H7 (cell line): ENCODE data around the gene CLOCK. TPM values are rescaled to one million over a fixed set of nuclear protein-coding genes. Genes with fewer than 3 reads are reported as not detected.
"Not testable (repeated sequence)": the region's sequence is repeated elsewhere in the genome, so short reads cannot be mapped to it uniquely, and the experiment has no call there.

Source experiments
- DNase-seq: peaks from one replicate; pipeline ENCODE4 v3.0.0; 2012
- H3K27me3 ChIP-seq: 2 replicates; pipeline ENCODE4 v1.6.0; 2011; ENCODE audit warnings: mild to moderate bottlenecking, low read length; ENCODE audit not compliant: control insufficient read depth, insufficient read depth
- H3K36me3 ChIP-seq: replicated peaks from 2 replicates; pipeline ENCODE4 v1.5.1; 2011; ENCODE audit warnings: low read length; ENCODE audit not compliant: control insufficient read depth, insufficient read depth
- H3K4me3 ChIP-seq: 2 replicates; pipeline ENCODE4 v1.5.1; 2011; ENCODE audit warnings: low read depth, mild to moderate bottlenecking, control low read depth, low read length, moderate library complexity; ENCODE audit not compliant: insufficient read depth
- total RNA-seq: library from RNA; depleted of rRNA; stranded (reverse); fragments of >200 nt; shearing (Covaris generic); gene quantifications from 2 replicates; pipeline ENCODE4 v1.2.3, GENCODE V29; 2014; rRNA removed

The CLOCK gene
- total RNA-seq: 15.9 and 29.2 TPM in 2 replicates

GRCh38 chr4:55546756-55547465, at the start of gene CLOCK:
Gene CLOCK, minus strand, starts transcription at chr4:55546909. Its CDS starts 64,124 bp downstream, at chr4:55482785.
- Histone ChIP-seq H3K27me3 (no peaks in the 10 kb centered on the region), H3K36me3 (no peaks in the 10 kb centered on the region), H3K4me3 (peak within 1 kb of the TSS; percentile 92)
- no peak for DNase-seq

GRCh38 chr4:55592014-55592413, 45.3 kb upstream of the CLOCK start, which contains the start of gene PDCL2:
Gene PDCL2, minus strand, starts transcription at chr4:55592245. Its CDS starts 136 bp downstream, at chr4:55592109.
- Histone ChIP-seq H3K36me3 (no peaks in the 10 kb centered on the region), H3K27me3 (no peaks in the 10 kb centered on the region), H3K4me3 (no peak within 1 kb of the TSS)
- DNase-seq: peak; percentile 49

- no peak overlapping the region for H3K4me3 ChIP-seq
- H3K36me3 ChIP-seq: no peaks in the 10 kb centered on the region
- H3K27me3 ChIP-seq: no peaks in the 10 kb centered on the region
- DNase-seq: no peak
Measured at GRCh38 chr4:55588160-55588559, 41.5 kb upstream of the CLOCK start.

- H3K4me3 ChIP-seq, DNase-seq, H3K36me3 ChIP-seq, H3K27me3 ChIP-seq: not testable (repeated sequence)
Measured at GRCh38 chr4:55582773-55583172, 36.1 kb upstream of the CLOCK start.

GRCh38 chr4:55578341-55579010, 31.8 kb upstream of the CLOCK start:
- Histone ChIP-seq H3K4me3 (no peak overlapping the region), H3K36me3 (no peaks in the 10 kb centered on the region), H3K27me3 (no peaks in the 10 kb centered on the region)
- no peak for DNase-seq

- H3K27me3 ChIP-seq: no peaks in the 10 kb centered on the region
- no peaks in the 10 kb centered on the region for H3K36me3 ChIP-seq
- no peak overlapping the region for H3K4me3 ChIP-seq
- no peak for DNase-seq
Measured at GRCh38 chr4:55575513-55575912, 28.8 kb upstream of the CLOCK start.

GRCh38 chr4:55574252-55574651, 27.5 kb upstream of the CLOCK start:
- no peak for DNase-seq
- no peaks in the 10 kb centered on the region for H3K27me3 ChIP-seq
- no peak overlapping the region for H3K4me3 ChIP-seq
- H3K36me3 ChIP-seq: no peaks in the 10 kb centered on the region

GRCh38 chr4:55571806-55572205, 25.1 kb upstream of the CLOCK start:
- no peaks in the 10 kb centered on the region for H3K36me3 ChIP-seq
- DNase-seq: no peak
- H3K4me3 ChIP-seq: no peak overlapping the region
- H3K27me3 ChIP-seq: no peaks in the 10 kb centered on the region

- Histone ChIP-seq H3K27me3 (no peaks in the 10 kb centered on the region), H3K4me3 (no peak overlapping the region), H3K36me3 (no peaks in the 10 kb centered on the region)
- no peak for DNase-seq
Measured at GRCh38 chr4:55568905-55569504, 22.3 kb upstream of the CLOCK start.

- no peak overlapping the region for H3K4me3 ChIP-seq
- no peak for DNase-seq
- no peaks in the 10 kb centered on the region for H3K36me3 ChIP-seq
- H3K27me3 ChIP-seq: no peaks in the 10 kb centered on the region
Measured at GRCh38 chr4:55561889-55562288, 15.2 kb upstream of the CLOCK start.

- no peaks in the 10 kb centered on the region for H3K36me3 ChIP-seq
- no peak for DNase-seq
- H3K4me3 ChIP-seq: no peak overlapping the region
- no peaks in the 10 kb centered on the region for H3K27me3 ChIP-seq
Measured at GRCh38 chr4:55560096-55560495, 13.4 kb upstream of the CLOCK start.

- DNase-seq: no peak
- no peaks in the 10 kb centered on the region for H3K27me3 ChIP-seq
Measured at GRCh38 chr4:55554453-55555030, 7.8 kb upstream of the CLOCK start.

GRCh38 chr4:55553441-55554201, 6.9 kb upstream of the CLOCK start:
- DNase-seq: no peak
- no peaks in the 10 kb centered on the region for H3K27me3 ChIP-seq
- H3K4me3 ChIP-seq: no peak overlapping the region
- no peaks in the 10 kb centered on the region for H3K36me3 ChIP-seq

More at GRCh38 chr4:55554453-55555030, 7.8 kb upstream of the CLOCK start:
- no peaks in the 10 kb centered on the region for H3K36me3 ChIP-seq
- H3K4me3 ChIP-seq: no peak overlapping the region

GRCh38 chr4:55551964-55552363, 5.3 kb upstream of the CLOCK start:
- not testable (repeated sequence) for H3K36me3 ChIP-seq, DNase-seq, H3K4me3 ChIP-seq, H3K27me3 ChIP-seq
